Osteocyte (in vitro differentiated cells): Measurements from ENCODE around the gene FIGN. TPM values are rescaled to one million over a fixed set of nuclear protein-coding genes. Genes with fewer than 3 reads are reported as not detected.

Experiments
- DNase-seq: peaks from one replicate; pipeline ENCODE4 v3.0.0; 2021; ENCODE audit warnings: mixed read lengths; ENCODE audit not compliant: unreplicated experiment; ENCODE audit errors: extremely low spot score
- H3K27ac Mint-ChIP-seq: one replicate; pipeline ENCODE4 v1.8.0; 2021; ENCODE audit warnings: mild to moderate bottlenecking, mixed read lengths; ENCODE audit not compliant: unreplicated experiment
- H3K27me3 Mint-ChIP-seq: one replicate; pipeline ENCODE4 v1.8.0; 2021; ENCODE audit warnings: mixed read lengths; ENCODE audit not compliant: unreplicated experiment
- H3K36me3 Mint-ChIP-seq: one replicate; pipeline ENCODE4 v1.8.0; 2021; ENCODE audit warnings: mixed read lengths; ENCODE audit not compliant: unreplicated experiment
- H3K4me1 Mint-ChIP-seq: one replicate; pipeline ENCODE4 v1.8.0; 2021; ENCODE audit warnings: mixed read lengths; ENCODE audit not compliant: unreplicated experiment
- H3K4me3 Mint-ChIP-seq: one replicate; pipeline ENCODE4 v1.8.0; 2021; ENCODE audit warnings: mild to moderate bottlenecking, moderate library complexity, mixed read lengths; ENCODE audit not compliant: unreplicated experiment
- H3K9me3 Mint-ChIP-seq: one replicate; pipeline ENCODE4 v1.8.0; 2021; ENCODE audit warnings: mixed read lengths; ENCODE audit not compliant: unreplicated experiment
- CTCF ChIP-seq: fragments of 200-600 bp; sonication (generic); IDR thresholded peaks from 2 replicates; pipeline ENCODE4 v1.5.0; 2021; ENCODE audit warnings: antibody characterized with exemption, mild to moderate bottlenecking, moderate library complexity
- total RNA-seq: library from RNA; stranded (reverse); gene quantifications from 2 replicates; pipeline ENCODE4 v1.2.1, GENCODE V29; 2021

FIGN gene
- total RNA-seq, 1 donor from 2014 or later: 37.7 TPM

- no peak for TF ChIP-seq CTCF
- no peak overlapping the region for H3K4me3 Mint-ChIP-seq
- H3K27me3 Mint-ChIP-seq: no peaks in the 10 kb centered on the region
- H3K9me3 Mint-ChIP-seq: no peaks in the 10 kb centered on the region
- no peak overlapping the region for H3K27ac Mint-ChIP-seq
- no peaks in the 10 kb centered on the region for H3K36me3 Mint-ChIP-seq
- no peak for DNase-seq
- H3K4me1 Mint-ChIP-seq: no peaks in the 10 kb centered on the region
Measured at GRCh38 chr2:163565192-163565591, 170.6 kb downstream of the FIGN start.

- Mint-ChIP-seq H3K4me3 (no peak overlapping the region), H3K9me3 (no peaks in the 10 kb centered on the region), H3K36me3 (no peaks in the 10 kb centered on the region), H3K4me1 (no peaks in the 10 kb centered on the region), H3K27ac (no peak overlapping the region), H3K27me3 (no peaks in the 10 kb centered on the region)
- no peak for DNase-seq
- TF ChIP-seq CTCF: no peak
Measured at GRCh38 chr2:163564236-163564635, 171.6 kb downstream of the FIGN start.

- H3K4me3 Mint-ChIP-seq: no peak overlapping the region
- TF ChIP-seq CTCF: no peak
- H3K9me3 Mint-ChIP-seq: no peaks in the 10 kb centered on the region
Measured at GRCh38 chr2:163563336-163563735, 172.5 kb downstream of the FIGN start.

GRCh38 chr2:163558251-163559021 is 177.4 kb downstream of the FIGN start:
- DNase-seq: no peak
- H3K27ac Mint-ChIP-seq: peak overlapping the region; percentile 41
- H3K4me3 Mint-ChIP-seq: no peak overlapping the region
- H3K27me3 Mint-ChIP-seq: no peaks in the 10 kb centered on the region
- peaks cover 52% of the 10 kb centered on the region for H3K4me1 Mint-ChIP-seq
- no peak for TF ChIP-seq CTCF
- no peaks in the 10 kb centered on the region for H3K36me3 Mint-ChIP-seq
- H3K9me3 Mint-ChIP-seq: peaks cover 8% of the 10 kb centered on the region

More at GRCh38 chr2:163563336-163563735, 172.5 kb downstream of the FIGN start:
- no peaks in the 10 kb centered on the region for H3K36me3 Mint-ChIP-seq
- H3K27me3 Mint-ChIP-seq: no peaks in the 10 kb centered on the region
- DNase-seq: no peak
- H3K27ac Mint-ChIP-seq: no peak overlapping the region
- H3K4me1 Mint-ChIP-seq: peaks cover 8% of the 10 kb centered on the region

GRCh38 chr2:163556511-163556910 is 179.3 kb downstream of the FIGN start:
- Mint-ChIP-seq H3K27me3 (no peaks in the 10 kb centered on the region), H3K36me3 (no peaks in the 10 kb centered on the region), H3K9me3 (peaks cover 8% of the 10 kb centered on the region), H3K4me1 (peaks cover 68% of the 10 kb centered on the region), H3K27ac (peak overlapping the region; percentile 53), H3K4me3 (no peak overlapping the region)
- DNase-seq: no peak
- TF ChIP-seq CTCF: no peak
